GM19025 (cell line): ENCODE results near the gene ENPP6.

ENCODE experiments used
- ATAC-seq: cut with Tn5 transposase; IDR thresholded peaks from one replicate; pipeline ENCODE4 v1.9.1; 2021; ENCODE audit warnings: mild to moderate bottlenecking, low read depth, moderate library complexity; ENCODE audit not compliant: unreplicated experiment

Gene ENPP6

DNA sequence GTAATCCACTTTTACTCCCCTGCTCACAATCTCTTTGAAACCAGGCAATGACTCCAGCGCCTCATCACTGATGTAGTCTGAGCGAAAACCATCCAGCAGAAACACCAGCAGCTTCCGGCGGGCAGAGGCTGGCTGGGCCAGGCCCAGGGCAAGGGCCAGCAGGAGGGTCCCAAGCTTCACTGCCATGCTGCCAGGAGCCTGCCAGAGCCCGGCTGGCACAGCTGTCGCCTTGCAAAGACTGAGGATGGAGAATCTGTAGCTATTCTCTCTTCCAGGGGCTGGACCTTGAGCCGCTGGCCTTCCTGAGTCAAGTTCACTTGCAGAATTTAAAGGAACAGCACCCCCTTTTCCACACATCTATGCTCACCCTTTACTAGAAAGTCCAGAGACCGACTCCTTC, at the start of gene ENPP6:
Gene ENPP6 (minus strand): TSS at position 240 of the 400 bp plus-strand sequence. CDS start 54 bp downstream, at position 186.
- no peak for ATAC-seq

DNA sequence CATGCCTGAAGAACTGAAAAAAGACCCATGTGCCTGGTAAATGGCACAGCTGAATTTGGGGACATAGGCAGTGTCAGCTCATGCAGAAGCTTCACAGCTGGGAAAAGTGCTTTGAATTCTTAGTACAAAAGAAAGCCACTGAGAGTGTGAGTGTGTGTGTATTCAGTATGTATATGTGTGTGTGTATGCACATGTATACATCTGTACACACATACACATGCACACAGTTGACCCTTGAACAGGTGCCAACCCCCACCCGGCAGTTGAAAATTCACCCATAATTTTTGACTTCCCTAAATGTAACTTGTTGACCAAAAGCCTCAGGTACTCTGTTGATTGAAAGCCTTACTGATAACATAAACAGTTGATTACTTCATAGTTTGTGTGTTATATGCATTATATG, 49.5 kb upstream of the ENPP6 start:
- ATAC-seq, result no peak

DNA sequence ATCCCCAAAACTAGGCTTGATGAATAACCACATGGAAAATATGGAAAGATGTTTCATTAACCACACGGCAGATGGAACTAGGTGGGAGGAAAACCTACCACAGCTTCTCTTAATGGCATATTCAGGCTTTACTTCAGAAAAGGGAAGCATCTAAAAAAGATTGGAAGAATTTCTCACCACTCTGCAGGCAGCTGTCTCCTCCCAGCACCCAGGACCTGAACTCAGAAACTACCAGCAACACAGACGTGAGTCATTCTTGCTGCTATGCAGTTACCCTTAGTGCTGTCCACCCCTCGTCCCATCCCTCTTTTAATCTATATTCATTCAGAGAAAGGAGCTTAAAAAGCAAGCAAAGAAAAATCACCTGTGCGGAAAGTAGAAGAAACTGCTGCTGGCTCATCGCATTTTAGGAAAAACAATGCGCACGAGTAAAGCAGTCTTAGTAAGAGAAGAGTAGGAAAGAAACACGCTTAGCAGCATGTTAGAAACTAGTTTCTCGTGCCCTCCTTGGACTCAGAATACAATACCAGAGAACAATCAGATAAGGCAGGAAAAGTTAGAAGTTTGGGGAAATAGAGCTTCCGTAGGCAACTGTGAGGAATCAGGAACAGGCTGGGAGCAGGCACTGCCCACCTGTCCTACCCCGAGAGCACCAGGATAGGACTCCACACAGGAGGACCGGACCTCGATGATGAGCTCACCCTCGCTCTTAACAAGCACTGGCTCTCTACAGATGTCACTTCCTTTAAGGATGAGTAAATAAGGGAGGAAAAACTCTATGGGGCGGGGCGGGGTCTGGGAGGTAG, 48.1 kb upstream of the ENPP6 start:
- ATAC-seq, result peak; percentile 15

DNA sequence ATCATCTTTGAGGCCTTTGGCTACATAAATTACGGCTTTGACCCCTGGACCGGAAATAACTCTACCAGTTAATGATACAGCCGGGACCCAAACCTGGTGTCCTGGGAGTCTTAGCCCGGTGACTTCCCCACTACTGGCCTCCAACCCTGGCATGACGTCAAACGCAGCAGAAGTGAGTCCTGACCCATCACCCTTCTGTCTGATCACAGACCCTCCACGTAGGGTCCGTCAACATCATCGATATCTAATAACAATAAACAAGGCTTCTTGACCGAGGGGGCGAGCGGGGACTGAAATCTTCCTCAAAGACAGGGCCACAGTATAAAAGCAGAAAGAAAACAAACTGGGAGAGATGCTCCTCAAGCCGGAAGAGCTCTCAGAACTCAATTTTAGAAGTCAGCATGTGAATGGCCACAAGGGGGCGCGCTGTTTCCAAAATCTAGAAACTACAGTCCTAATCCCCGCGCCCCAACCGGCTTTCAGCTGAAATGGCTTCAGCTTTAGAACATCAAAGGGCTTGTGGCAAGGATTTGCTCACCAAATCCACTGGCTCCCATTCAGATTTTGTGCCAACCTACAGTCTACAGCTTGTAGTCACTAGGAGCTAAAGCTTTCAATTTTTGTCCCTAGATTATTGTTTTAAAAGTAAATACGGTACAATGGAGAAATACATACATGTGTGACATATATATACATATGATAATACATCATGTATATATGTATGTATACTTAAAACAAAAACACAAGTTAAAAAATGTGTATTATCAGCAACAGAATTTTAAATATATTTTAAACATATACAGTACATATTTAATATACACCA, 46.4 kb upstream of the ENPP6 start:
- ATAC-seq, result peak; percentile 17

DNA sequence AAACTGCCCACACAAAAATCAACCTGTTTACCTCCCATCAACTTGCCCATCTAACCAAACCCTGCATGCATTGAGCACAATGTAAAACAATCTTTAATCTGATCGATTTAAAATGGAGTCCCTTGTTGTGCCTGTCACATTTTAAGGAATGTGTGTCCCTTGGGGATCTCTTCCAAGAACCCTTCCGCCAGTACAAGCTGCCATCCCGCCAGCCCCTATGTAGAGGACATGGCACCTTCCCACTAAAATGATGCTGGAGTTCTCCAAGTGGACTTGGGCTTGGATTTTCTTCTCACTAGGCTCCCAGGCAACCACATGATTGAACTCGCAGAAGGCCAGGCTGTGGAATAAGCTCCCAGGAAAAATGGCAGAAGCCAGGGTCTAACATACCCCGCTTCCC, 45.8 kb upstream of the ENPP6 start:
- no peak for ATAC-seq

DNA sequence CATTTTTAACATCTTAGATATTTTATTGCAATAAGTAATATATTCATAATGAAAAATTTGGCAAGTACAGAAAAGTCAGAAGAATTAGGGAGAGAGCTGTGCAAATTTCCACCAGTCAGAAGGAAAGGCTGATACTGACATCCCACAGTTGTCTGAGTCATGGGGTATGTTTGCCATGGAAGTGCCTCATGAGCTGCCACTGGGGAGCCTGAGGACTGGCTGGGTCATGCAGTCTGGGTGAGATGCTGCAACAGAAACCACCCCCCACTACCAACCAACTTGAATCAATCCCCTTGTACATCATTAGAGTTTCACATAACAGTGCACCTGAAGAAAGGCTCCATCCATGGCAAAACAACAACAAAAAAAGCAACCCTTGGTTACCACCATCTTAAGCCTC, 45.2 kb upstream of the ENPP6 start:
- no peak for ATAC-seq

DNA sequence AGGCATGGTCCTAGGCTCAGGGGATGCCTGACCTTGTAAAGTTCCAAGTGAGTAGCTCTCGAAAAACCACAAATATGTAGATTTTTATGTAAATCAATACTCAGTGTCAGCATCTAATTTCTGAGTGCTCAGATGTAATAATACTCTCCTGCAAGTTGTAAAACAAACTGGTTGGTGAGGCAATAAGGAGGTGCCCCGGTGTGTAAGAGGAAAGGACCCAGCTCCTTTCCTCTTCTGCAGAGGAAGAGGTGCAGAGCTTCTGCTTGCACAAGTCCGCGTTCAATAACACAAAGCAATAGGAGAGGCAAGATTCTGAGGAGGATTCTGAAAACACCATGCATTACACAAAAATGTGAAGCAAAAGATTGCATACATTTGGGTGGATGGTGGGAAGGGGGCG, 43.6 kb upstream of the ENPP6 start:
- no peak for ATAC-seq

DNA sequence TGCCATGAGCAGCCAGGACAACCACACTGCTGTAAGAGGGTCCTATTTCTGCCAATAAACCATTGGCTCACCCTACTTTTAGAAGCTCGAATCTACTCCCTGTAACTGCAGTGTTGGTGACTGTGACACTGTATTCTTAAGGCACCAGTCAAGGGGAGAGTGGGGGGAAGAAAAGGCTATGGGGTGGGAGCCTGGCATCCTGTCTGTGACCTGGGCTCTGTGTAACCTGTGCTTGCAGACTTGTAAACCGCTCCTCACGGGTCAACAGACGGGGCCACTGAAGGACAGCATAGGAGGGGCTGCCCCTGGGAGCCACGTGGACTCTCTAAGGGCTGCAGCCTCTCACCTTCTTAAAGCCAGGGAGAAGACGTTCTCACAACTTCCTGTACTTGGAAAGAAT, 42.2 kb upstream of the ENPP6 start:
- ATAC-seq, result no peak

DNA sequence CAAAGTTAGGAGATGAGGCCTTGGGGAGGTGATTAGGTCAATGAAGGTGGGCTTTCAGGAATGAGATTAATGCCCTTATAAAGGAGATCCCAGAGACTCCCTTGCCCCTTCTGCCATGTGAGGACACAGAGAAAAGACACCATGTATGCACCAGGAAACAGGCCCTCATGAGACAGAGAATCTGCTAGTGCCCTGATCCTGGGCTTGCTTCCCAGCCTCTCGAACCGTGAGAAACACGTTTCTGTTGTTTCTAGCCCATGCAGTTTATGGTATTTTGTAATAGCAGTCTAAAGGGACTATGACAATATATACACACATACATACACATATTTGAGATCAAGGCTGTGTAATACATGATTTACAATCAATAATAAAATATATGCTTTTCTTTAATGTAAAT, 41.4 kb upstream of the ENPP6 start:
- ATAC-seq, result no peak

DNA sequence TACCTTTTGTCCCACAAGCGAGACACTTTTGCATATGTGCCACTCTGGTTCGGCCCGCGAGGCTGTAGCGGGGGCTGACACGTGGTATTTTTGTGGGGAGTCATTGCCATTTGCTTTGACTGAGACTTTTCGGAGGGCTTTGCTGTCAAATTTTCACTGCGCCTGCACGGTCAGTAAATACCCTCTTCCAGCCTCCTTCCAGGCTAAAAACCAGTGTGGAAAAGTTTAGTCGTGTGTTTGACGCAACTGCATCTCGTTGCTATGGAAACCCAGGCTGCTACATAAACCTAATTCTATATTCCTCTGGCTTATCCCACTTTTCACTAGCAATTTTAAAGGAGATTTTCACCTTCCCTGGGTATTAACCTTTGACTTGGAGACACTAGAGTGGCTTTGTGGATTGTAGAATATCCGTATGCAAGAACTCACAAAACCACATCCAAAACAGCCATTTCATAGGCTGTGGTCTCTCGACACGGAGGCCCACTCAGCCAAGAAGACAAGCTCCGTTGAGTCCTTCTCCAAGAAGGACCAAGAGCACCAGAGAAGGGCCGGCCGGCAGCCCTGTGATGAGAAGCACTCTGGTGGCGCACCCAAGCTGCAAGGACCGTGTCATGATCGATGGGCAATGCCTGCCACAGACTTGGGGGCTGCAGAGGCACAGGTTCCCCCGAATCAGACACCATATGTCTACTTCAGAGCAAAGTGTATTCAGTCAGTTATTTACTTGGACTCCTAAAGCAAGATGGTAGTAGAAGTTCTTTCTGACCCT, 38.4 kb upstream of the ENPP6 start:
- no peak for ATAC-seq

DNA sequence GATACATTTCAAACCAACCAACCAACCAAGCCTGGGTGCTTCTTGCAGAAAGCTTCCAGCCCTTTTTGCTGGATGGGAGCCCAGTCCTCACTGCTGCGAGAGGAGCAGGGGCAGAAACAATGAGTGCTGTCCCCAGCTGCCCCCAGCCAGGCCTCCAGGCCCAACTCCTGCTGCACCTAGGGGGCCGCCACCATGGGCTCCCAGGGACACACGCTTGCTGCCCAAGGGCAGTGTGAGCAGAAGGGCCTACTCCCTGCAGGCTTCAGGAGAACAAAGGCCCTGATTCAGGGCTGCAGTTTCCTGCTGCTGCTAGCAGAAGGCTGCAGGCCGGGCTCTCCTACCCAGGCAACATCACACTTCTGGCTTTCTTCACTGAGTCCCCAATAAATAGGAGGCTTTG, 37.7 kb upstream of the ENPP6 start:
- no peak for ATAC-seq

DNA sequence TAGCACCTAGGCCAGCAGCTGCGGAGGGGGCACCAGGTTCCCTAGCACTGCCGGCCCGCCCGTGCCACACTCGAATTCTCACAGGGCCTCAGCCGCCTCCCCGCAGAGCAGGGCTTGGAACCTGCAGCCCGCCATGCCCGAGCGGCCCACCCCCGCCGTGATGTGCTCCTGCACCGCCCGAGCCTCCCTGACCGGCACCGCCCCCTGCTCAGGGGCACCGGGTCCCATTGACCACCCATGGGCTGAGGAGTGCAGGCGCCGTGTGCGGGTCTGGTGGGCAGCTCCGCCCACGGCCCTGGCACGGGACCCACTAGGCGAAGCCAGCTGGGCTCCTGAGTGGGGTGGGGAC, 35.4 kb upstream of the ENPP6 start:
- ATAC-seq, result no peak

DNA sequence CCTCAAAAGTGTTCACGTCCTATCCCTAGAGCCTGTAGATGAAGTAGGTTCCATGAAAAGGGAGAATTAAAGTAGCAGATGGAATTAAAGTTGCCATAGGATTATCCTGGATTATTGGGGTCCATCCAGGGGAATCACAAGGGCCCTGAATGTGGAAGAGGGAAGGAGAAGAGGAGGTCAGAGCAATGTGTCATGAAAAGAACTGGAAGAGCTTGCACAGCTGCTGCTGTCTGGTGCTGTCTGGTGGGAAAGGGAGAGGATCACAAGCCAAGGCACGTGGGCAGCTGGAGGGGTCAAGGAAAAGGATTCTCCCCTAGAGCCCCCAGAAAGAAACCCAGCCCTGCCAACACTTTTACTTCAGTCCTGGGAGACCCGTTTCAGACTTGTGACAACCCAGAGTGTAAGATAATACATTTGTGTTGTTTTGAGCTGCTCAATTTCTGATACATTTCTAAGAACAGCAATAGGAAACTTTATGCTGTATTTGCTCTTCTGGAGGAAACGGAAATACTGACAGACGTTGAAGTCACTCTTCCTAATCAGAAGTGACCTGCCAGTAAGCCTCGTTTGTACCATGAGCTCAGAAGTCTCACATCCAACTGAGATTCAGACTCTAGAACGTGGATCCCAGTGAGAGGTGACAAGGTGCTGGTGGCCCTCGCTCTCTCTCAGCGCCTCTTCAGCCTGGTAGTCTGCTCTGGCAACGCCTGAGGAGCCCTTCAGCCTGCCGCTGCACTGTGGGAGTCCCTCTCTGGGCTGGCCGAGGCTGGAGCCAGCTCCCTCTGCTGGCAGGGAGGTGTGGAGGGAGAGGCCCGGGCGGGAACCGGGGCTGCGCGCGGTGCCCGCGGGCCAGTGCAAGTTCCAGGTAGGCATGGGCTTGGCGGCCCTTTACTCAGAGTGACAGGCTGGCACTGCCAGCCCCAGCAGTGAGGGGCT, 34.7 kb upstream of the ENPP6 start:
- ATAC-seq, result no peak

DNA sequence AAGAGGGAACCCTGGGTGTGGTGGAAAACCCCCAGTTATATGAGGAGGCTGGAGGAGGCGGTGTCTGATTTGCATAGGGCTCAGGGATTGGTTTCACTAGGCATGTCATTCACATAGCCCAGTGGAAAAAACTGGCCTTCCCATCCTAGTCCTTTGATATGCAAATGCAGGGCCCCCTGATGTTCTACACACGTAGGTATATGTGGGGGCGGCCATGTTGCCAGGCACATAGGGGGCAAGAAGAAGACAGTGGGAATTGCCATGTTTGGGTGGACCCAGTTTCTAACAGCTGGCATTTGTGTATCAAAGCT, 34.0 kb upstream of the ENPP6 start:
- no peak for ATAC-seq

DNA sequence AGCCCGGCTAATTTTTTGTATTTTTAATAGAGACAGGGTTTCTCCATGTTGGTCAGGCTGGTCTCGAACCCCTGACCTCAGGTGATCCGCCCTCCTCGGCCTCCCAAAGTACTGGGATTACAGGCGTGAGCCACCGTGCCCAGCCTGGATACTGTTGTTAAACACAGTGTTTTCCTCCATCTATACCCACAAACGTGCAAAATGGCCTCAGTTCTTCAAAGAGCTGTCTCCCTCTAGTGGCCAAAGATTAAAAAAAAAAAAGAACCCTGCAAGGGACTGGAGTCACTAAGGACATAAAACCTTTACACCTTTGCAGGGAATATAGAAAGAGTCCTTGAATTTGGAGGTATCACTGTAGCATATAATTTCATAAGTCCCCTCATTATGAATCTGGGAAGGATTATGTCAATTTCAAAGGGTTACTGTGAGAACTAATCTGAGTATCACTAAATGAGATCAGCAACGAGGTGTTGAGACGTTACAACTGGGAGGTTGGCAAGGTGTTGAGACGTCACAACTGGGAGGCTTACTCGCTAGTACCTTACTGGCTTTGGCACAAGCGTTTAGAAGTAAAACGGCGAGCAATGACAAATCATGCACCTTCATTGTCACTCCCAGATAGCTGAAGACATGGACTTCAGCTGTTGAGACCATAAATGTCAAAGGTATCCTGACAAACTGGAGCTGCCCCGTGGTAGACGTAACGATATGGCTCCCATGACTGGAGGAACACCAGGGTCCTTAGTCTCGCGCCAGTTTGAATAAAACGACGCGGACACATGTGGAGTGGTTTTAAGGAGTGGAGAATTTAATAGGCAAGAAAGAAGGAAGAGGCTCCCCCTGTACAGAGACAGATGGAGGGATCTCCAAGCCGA, 33.4 kb upstream of the ENPP6 start:
- peak; percentile 72 for ATAC-seq

DNA sequence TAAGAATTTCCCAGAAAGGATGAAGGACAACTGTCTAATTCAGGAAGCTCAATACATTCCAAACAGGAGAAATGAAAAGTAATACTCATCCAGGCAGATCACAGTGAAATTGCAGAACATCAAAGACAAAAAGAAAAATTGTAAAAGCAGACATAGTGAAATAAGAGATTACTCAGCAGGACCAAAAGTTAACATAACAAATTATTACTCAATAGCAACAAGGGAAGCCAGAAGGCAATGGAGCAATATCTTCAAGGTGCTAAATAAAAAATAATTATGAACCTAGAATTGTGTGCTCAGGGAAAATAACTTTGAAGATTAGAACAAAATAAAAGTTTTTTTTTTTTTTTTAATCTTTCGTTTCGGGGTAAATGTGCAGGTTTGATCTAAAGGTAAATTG, 30.5 kb upstream of the ENPP6 start:
- ATAC-seq, result no peak

DNA sequence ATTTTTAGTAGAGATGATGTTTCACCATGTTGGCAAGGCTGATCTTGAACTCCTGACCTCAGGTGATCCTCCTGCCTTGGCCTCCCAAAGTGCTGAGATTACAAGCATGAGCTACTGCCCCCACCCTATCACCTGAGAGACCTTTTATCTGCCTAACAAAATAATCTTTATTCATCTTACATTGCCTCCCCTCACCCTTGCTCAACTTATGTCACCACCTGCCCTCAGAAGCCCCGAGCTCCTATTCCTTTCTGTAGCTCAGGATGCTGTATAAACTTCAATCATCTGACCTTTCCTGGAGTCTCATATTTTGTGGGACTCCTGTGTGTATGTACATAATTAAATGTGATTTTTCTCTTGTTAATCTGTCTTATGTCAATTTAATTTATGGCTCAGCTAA, 29.7 kb upstream of the ENPP6 start:
- no peak for ATAC-seq

DNA sequence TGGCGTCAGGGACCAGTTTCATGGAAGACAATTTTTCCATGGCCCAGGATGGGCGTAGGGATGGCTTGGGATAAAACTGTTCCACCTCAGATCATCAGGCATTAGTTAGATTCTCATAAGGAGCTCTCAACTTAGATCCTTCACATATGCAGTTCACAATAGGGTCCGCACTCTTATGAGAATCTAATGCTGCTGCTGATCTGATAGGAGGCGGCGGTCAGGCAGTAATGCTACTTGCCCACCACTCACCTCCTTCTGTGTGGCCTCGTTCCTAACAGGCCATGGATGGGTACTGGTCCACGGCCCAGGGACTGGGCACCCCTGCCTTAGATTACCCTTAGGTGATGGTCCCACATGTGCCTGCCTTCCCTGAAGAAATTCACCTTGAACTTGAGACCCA, 28.8 kb upstream of the ENPP6 start:
- no peak for ATAC-seq

DNA sequence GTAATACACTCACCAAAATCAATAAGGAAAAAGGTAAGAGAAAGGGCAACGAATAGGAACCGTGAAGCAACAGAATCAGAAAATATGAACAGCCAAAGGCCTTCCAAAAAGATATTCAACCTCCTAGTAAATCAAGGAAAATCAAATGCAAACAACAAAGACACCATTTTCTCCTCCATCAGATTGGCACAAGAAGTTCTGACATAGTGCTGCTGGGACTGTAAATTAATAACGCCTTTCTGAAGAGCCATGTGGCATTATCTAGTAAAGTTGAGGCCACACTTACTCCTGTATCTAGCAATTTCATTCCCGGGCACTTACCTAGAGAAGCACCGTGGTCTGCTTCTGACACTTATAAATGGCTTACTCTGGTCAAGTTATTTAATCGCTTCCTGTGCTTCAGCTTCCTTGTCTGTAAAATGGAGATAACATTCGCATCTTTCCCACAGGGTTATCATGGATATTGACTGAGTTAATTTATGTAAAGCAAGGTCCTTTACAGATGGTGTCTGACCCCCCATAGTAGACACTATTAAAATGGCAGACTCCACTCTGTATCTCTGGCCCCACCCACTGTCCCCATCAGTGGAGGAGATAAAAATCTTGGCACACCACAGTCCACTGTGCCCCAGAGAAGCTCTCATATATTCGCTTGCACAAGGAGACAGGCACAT, 20.5 kb upstream of the ENPP6 start:
- no peak for ATAC-seq
